Peyer's patch (tissue), 4 donors: Measurements from ENCODE around the gene ARF1.

Source experiments
- POLR2A ChIP-seq, 2 donors: fragments of 450-650 bp; IDR thresholded peaks; one replicate each; pipeline ENCODE4 v1.5.1; 2017; ENCODE audit warnings: antibody characterized with exemption in 2 of 2, mild to moderate bottlenecking in 2 of 2, moderate library complexity in 2 of 2
- TF ChIP-seq, protein P1 (sequence below), 6 experiments: fragments of 450-650 bp in 4 of 6; fragments of 200-600 bp in 2 of 6; sonication (generic) in 1 of 6; IDR thresholded peaks; one replicate each; pipeline ENCODE4 v1.5.1; 2017 to 2019; ENCODE audit warnings: antibody characterized with exemption in 6 of 6, mild to moderate bottlenecking in 3 of 6, moderate library complexity in 1 of 6

GRCh38 chr1:228077565-228078330 lies 4.8 kb upstream of the ARF1 start:
- no peak for TF ChIP-seq POLR2A (IDR thresholded peaks at IDR 0.05)
- TF ChIP-seq, protein P1, sequence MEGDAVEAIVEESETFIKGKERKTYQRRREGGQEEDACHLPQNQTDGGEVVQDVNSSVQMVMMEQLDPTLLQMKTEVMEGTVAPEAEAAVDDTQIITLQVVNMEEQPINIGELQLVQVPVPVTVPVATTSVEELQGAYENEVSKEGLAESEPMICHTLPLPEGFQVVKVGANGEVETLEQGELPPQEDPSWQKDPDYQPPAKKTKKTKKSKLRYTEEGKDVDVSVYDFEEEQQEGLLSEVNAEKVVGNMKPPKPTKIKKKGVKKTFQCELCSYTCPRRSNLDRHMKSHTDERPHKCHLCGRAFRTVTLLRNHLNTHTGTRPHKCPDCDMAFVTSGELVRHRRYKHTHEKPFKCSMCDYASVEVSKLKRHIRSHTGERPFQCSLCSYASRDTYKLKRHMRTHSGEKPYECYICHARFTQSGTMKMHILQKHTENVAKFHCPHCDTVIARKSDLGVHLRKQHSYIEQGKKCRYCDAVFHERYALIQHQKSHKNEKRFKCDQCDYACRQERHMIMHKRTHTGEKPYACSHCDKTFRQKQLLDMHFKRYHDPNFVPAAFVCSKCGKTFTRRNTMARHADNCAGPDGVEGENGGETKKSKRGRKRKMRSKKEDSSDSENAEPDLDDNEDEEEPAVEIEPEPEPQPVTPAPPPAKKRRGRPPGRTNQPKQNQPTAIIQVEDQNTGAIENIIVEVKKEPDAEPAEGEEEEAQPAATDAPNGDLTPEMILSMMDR (IDR thresholded peaks at IDR 0.05): no peak
